Measurements from ENCODE around the gene ENTPD5.
"Not testable (repeated sequence)": the region's sequence is repeated elsewhere in the genome, so short reads cannot be mapped to it uniquely, and the experiment has no call there.

Gene ENTPD5

GRCh38 chr14:73935666-73936065 lies 83.4 kb downstream of the ENTPD5 start:
- TF ChIP-seq CTCF (IDR thresholded peaks at IDR 0.05; ENCODE audit: low read depth, low read length, missing control alignments): peak; percentile 7
- H3K4me3 ChIP-seq (replicated peaks; ENCODE audit: low read depth, low read length): no peak overlapping the region
- no peak for DNase-seq (ENCODE audit: extremely low read depth, low read depth)

- H3K4me3 ChIP-seq (replicated peaks; ENCODE audit: low read depth, low read length): no peak overlapping the region
- no peak for TF ChIP-seq CTCF (IDR thresholded peaks at IDR 0.05; ENCODE audit: low read depth, low read length, missing control alignments)
- no peak for DNase-seq (ENCODE audit: extremely low read depth, low read depth)
Measured at GRCh38 chr14:73924337-73924736, 94.8 kb downstream of the ENTPD5 start.

- H3K4me3 ChIP-seq (replicated peaks; ENCODE audit: low read depth, low read length); DNase-seq (ENCODE audit: extremely low read depth, low read depth): not testable (repeated sequence)
Measured at GRCh38 chr14:73919457-73919856, 99.6 kb downstream of the ENTPD5 start.

GRCh38 chr14:73916324-73916723 lies 102.8 kb downstream of the ENTPD5 start:
- H3K4me3 ChIP-seq (replicated peaks; ENCODE audit: low read depth, low read length): no peak overlapping the region
- no peak for TF ChIP-seq CTCF (IDR thresholded peaks at IDR 0.05; ENCODE audit: low read depth, low read length, missing control alignments)
- no peak for DNase-seq (ENCODE audit: extremely low read depth, low read depth)

- TF ChIP-seq CTCF (IDR thresholded peaks at IDR 0.05; ENCODE audit: low read depth, low read length, missing control alignments): no peak
- no peak overlapping the region for H3K4me3 ChIP-seq (replicated peaks; ENCODE audit: low read depth, low read length)
- DNase-seq (ENCODE audit: extremely low read depth, low read depth): no peak
Measured at GRCh38 chr14:73913256-73913655, 105.8 kb downstream of the ENTPD5 start.

- no peak for TF ChIP-seq CTCF (IDR thresholded peaks at IDR 0.05; ENCODE audit: low read depth, low read length, missing control alignments)
- no peak overlapping the region for H3K4me3 ChIP-seq (replicated peaks; ENCODE audit: low read depth, low read length)
- DNase-seq (ENCODE audit: extremely low read depth, low read depth): no peak
Measured at GRCh38 chr14:73909681-73910080, 109.4 kb downstream of the ENTPD5 start.
